Right lobe of liver (tissue), 6 donors: ENCODE data around the gene PNISR. TPM values are rescaled to one million over a fixed set of nuclear protein-coding genes. Genes with fewer than 3 reads are reported as not detected.

Experiments used
- ATAC-seq, 4 donors: fragments of 200-7000 bp; cut with Tn5 transposase; one replicate each; pipeline ENCODE4 v1.9.1; 2020; ENCODE audit warnings: mild to moderate bottlenecking in 4 of 4, moderate library complexity in 4 of 4
- DNase-seq, 3 donors: peaks; one replicate each; pipeline ENCODE4 v3.0.0-alpha.2; 2020
- H3K27ac ChIP-seq, 3 donors: fragments of 200-600 bp; one replicate each; pipeline ENCODE4 v1.8.0; 2022
- H3K27me3 ChIP-seq, 2 donors: fragments of 200-600 bp; one replicate each; pipeline ENCODE4 v1.8.0; 2022
- H3K36me3 ChIP-seq, 4 donors: fragments of 200-600 bp; sonication (generic) in 1 of 4; one replicate each; pipeline versions ENCODE4 v1.5.1 to v1.8.0; 2017 to 2022; ENCODE audit warnings: control low read depth in 1 of 4
- H3K4me1 ChIP-seq, 4 donors: fragments of 200-600 bp; sonication (generic) in 1 of 4; one replicate each; pipeline versions ENCODE4 v1.5.1 to v1.8.0; 2017 to 2022; ENCODE audit warnings: control low read depth in 1 of 4
- H3K4me3 ChIP-seq, 3 donors: fragments of 200-600 bp; one replicate each; pipeline ENCODE4 v1.8.0; 2022
- H3K9me3 ChIP-seq, 4 donors: fragments of 200-600 bp; sonication (generic) in 1 of 4; one replicate each; pipeline versions ENCODE4 v1.5.1 to v1.8.0; 2017 to 2022; ENCODE audit warnings: control low read depth in 1 of 4
- CTCF ChIP-seq, 4 donors: fragments of 200-600 bp in 3 of 4; fragments of 450-650 bp in 1 of 4; IDR thresholded peaks; one replicate each; pipeline versions ENCODE4 v1.5.1 to v1.8.0; 2016 to 2022; ENCODE audit warnings: antibody characterized with exemption in 4 of 4, mild to moderate bottlenecking in 2 of 4
- POLR2A ChIP-seq: fragments of 450-650 bp; IDR thresholded peaks from one replicate; pipeline ENCODE4 v1.6.1; 2017; ENCODE audit warnings: antibody characterized with exemption, mild to moderate bottlenecking
- WGBS: methylation state at CpG from one replicate; pipeline ENCODE4 v1.1.6; 2018; ENCODE audit warnings: low coverage, low lambda C conversion rate; ENCODE audit not compliant: insufficient coverage; ENCODE audit errors: missing lambda C conversion rate; 5-methylcytosine and 5-hydroxymethylcytosine counted together
- intact Hi-C, 2 donors: fragments of 100-400 bp; cut with DNase I; formaldehyde crosslinking; loops; one replicate each; pipeline versions ENCODE4 v1.11.2 to v1.14.1; 2022
- total RNA-seq, 6 experiments: library from RNA; depleted of rRNA in 2 of 6; stranded (reverse); fragments of >200 nt in 2 of 6; fragmentation: NEBNext Ultra II Directional in 3 of 6; extraction: Animal tissue kit (Norgen Biotek cat#: 25700) in 3 of 6; gene quantifications; one replicate each; pipeline versions ENCODE4 v1.1.0 to v1.2.4, GENCODE V29; 2016 to 2023
- donor health status: DM: no; HTN: yes; CAD: no.
- donor health status: DM: no; HTN: no; CAD: no.
- donor health status: DM: no; HTN: no; CAD: no.
- donor health status: DM: no; HTN: yes; CAD: no.
- donor health status: DM: no; HTN: yes; CAD: no.

Gene PNISR
- total RNA-seq, 6 experiments from 2014 or later: 26.8 to 43.3 (median 33.9) TPM

GRCh38 chr6:99402448-99402847, 22.7 kb downstream of the PNISR start:
- ATAC-seq (no peak), DNase-seq (no peak)
- no peaks in the 10 kb centered on the region for H3K9me3 ChIP-seq
- no peak overlapping the region for H3K27ac ChIP-seq
- H3K27me3 ChIP-seq: no peaks in the 10 kb centered on the region
- no peaks in the 10 kb centered on the region for H3K4me1 ChIP-seq
- WGBS: 63% methylated on average over 5 of the region's 5 CpGs
- intact Hi-C loops: no loop called here
- peaks cover 9 to 99% (median 52%) of the 10 kb centered on the region in 4 donors for H3K36me3 ChIP-seq
- H3K4me3 ChIP-seq: no peak overlapping the region
- TF ChIP-seq CTCF (IDR thresholded peaks at IDR 0.05) (no peak), POLR2A (no peak)

GRCh38 chr6:99397287-99397686, 27.8 kb downstream of the PNISR start:
- WGBS: 100% methylated on average over 1 of the region's 1 CpG
- H3K4me1 ChIP-seq: peaks cover 0 to 6% (median 2%) of the 10 kb centered on the region in 4 donors
- intact Hi-C loops: no loop called here
- DNase-seq (no peak), ATAC-seq (no peak)
- peaks cover 0 to 49% (median 16%) of the 10 kb centered on the region in 4 donors for H3K36me3 ChIP-seq
- no peak overlapping the region for H3K27ac ChIP-seq
- TF ChIP-seq CTCF (IDR thresholded peaks at IDR 0.05) (no peak), POLR2A (no peak)
- no peaks in the 10 kb centered on the region for H3K9me3 ChIP-seq
- H3K4me3 ChIP-seq: no peak overlapping the region
- no peaks in the 10 kb centered on the region for H3K27me3 ChIP-seq

GRCh38 chr6:99393698-99394531, 31.2 kb downstream of the PNISR start, which contains the start of gene COQ3:
TSS of gene COQ3 (minus strand) at chr6:99394195. CDS start at chr6:99394179, 16 bp downstream.
- DNase-seq (peak; percentile 75 to 80 (median 79)), ATAC-seq (peak; percentile 91 to 95 (median 92))
- H3K4me3 ChIP-seq: peak within 1 kb of the TSS; percentile 73 to 90 (median 76)
- peak within 1 kb of the TSS; percentile 66 to 82 (median 68) for H3K27ac ChIP-seq
- H3K4me1 ChIP-seq: peaks cover 0 to 6% (median 2%) of the 10 kb centered on the region in 4 donors
- H3K9me3 ChIP-seq: no peaks in the 10 kb centered on the region
- 9% methylated on average over 28 of the region's 56 CpGs for WGBS
- intact Hi-C loops: no loop called here
- peaks cover 0 to 15% (median 0%) of the 10 kb centered on the region in 4 donors for H3K36me3 ChIP-seq
- no peak for TF ChIP-seq CTCF (IDR thresholded peaks at IDR 0.05)
- peak; percentile 30 for TF ChIP-seq POLR2A
- H3K27me3 ChIP-seq: no peaks in the 10 kb centered on the region

- peaks cover 0 to 9% (median 0%) of the 10 kb centered on the region in 4 donors for H3K36me3 ChIP-seq
- intact Hi-C loops: no loop called here
- no peaks in the 10 kb centered on the region for H3K27me3 ChIP-seq
- H3K4me1 ChIP-seq: peaks cover 0 to 6% (median 2%) of the 10 kb centered on the region in 4 donors
- H3K4me3 ChIP-seq: peak overlapping the region; percentile 73 to 90 (median 76)
- TF ChIP-seq POLR2A: no peak
- TF ChIP-seq CTCF (IDR thresholded peaks at IDR 0.05): no peak
- no peaks in the 10 kb centered on the region for H3K9me3 ChIP-seq
- peak; percentile 10 to 33 (median 25) for ATAC-seq
- peak overlapping the region; percentile 66 to 82 (median 68) for H3K27ac ChIP-seq
- 12% methylated on average over 2 of the region's 2 CpGs for WGBS
- no peak for DNase-seq
Observed at GRCh38 chr6:99393366-99393697, 31.8 kb downstream of the PNISR start.
